ENCODE results near the gene FRYL. TPM values are rescaled to one million over a fixed set of nuclear protein-coding genes. Genes with fewer than 3 reads are reported as not detected.

FRYL gene
- total RNA-seq, 3 donors from 2014 or later = 70.9 to 112 (median 86.2) TPM

- TF ChIP-seq POLR2AphosphoS5 (IDR thresholded peaks at IDR 0.05) (no peak), CTCF (IDR thresholded peaks at IDR 0.05) (no peak), POLR2A (IDR thresholded peaks at IDR 0.05) (no peak)
- Histone ChIP-seq H3K9me3 (no peaks in the 10 kb centered on the region), H3K4me1 (no peaks in the 10 kb centered on the region), H3K36me3 (no peaks in the 10 kb centered on the region), H3K4me3 (no peak overlapping the region), H3K27me3 (no peaks in the 10 kb centered on the region), H3K27ac (no peak overlapping the region)
- no peak for DNase-seq (ENCODE audit: low spot score in 2 of 2)
- intact Hi-C loops (cut with DNase I; ENCODE audit: low total_unique reads) = no loop called here
Observed at GRCh38 chr4:48799157-48799556, 19.1 kb upstream of the FRYL start.

- H3K4me1 ChIP-seq = no peaks in the 10 kb centered on the region
- TF ChIP-seq CTCF (IDR thresholded peaks at IDR 0.05) = no peak
- no peak for TF ChIP-seq POLR2A (IDR thresholded peaks at IDR 0.05)
- TF ChIP-seq POLR2AphosphoS5 (IDR thresholded peaks at IDR 0.05) = no peak
- H3K27ac ChIP-seq = no peak overlapping the region
- no peaks in the 10 kb centered on the region for H3K9me3 ChIP-seq
- no peak overlapping the region for H3K4me3 ChIP-seq
- DNase-seq (ENCODE audit: low spot score in 2 of 2) = no peak
- H3K27me3 ChIP-seq = no peaks in the 10 kb centered on the region
- no peaks in the 10 kb centered on the region for H3K36me3 ChIP-seq
- intact Hi-C loops (cut with DNase I; ENCODE audit: low total_unique reads) = no loop called here
Observed at GRCh38 chr4:48798117-48798516, 18.0 kb upstream of the FRYL start.

GRCh38 chr4:48796927-48797679 is 17.0 kb upstream of the FRYL start:
- TF ChIP-seq POLR2AphosphoS5 (IDR thresholded peaks at IDR 0.05) (no peak), CTCF (IDR thresholded peaks at IDR 0.05) (no peak), POLR2A (IDR thresholded peaks at IDR 0.05) (no peak)
- H3K4me1 ChIP-seq = no peaks in the 10 kb centered on the region
- intact Hi-C loops (cut with DNase I; ENCODE audit: low total_unique reads) = no loop called here
- no peaks in the 10 kb centered on the region for H3K36me3 ChIP-seq
- DNase-seq (ENCODE audit: low spot score in 2 of 2) = no peak
- H3K27ac ChIP-seq = no peak overlapping the region
- H3K27me3 ChIP-seq = no peaks in the 10 kb centered on the region
- no peak overlapping the region for H3K4me3 ChIP-seq
- no peaks in the 10 kb centered on the region for H3K9me3 ChIP-seq

- no peak for DNase-seq (ENCODE audit: low spot score in 2 of 2)
- H3K4me1 ChIP-seq = no peaks in the 10 kb centered on the region
- no peaks in the 10 kb centered on the region for H3K36me3 ChIP-seq
- TF ChIP-seq POLR2AphosphoS5 (IDR thresholded peaks at IDR 0.05) = no peak
- no peak for TF ChIP-seq CTCF (IDR thresholded peaks at IDR 0.05)
- TF ChIP-seq POLR2A (IDR thresholded peaks at IDR 0.05) = no peak
- no peak overlapping the region for H3K27ac ChIP-seq
- intact Hi-C loops (cut with DNase I; ENCODE audit: low total_unique reads) = no loop called here
- H3K4me3 ChIP-seq = no peak overlapping the region
- H3K27me3 ChIP-seq = no peaks in the 10 kb centered on the region
- no peaks in the 10 kb centered on the region for H3K9me3 ChIP-seq
Observed at GRCh38 chr4:48796191-48796926, 16.3 kb upstream of the FRYL start.

GRCh38 chr4:48795108-48795507 is 15.0 kb upstream of the FRYL start:
- Histone ChIP-seq H3K4me1 (no peaks in the 10 kb centered on the region), H3K36me3 (no peaks in the 10 kb centered on the region), H3K27me3 (no peaks in the 10 kb centered on the region), H3K27ac (no peak overlapping the region), H3K9me3 (no peaks in the 10 kb centered on the region), H3K4me3 (no peak overlapping the region)
- intact Hi-C loops (cut with DNase I; ENCODE audit: low total_unique reads) = no loop called here
- DNase-seq (ENCODE audit: low spot score in 2 of 2) = no peak
- TF ChIP-seq POLR2A (IDR thresholded peaks at IDR 0.05) (no peak), CTCF (IDR thresholded peaks at IDR 0.05) (no peak), POLR2AphosphoS5 (IDR thresholded peaks at IDR 0.05) (no peak)

Measured in breast epithelium (tissue), 4 donors.